GM19468 (cell line): ENCODE data around the gene ACACA.
"Not testable (repeated sequence)": the region's sequence is repeated elsewhere in the genome, so short reads cannot be mapped to it uniquely, and the experiment has no call there.

Experiments used
- ATAC-seq: cut with Tn5 transposase; IDR thresholded peaks from one replicate; pipeline ENCODE4 v1.9.1; 2021; ENCODE audit warnings: mild to moderate bottlenecking, moderate library complexity, moderate number of reproducible peaks; ENCODE audit not compliant: unreplicated experiment; ENCODE audit errors: extremely low read depth

Gene ACACA

DNA sequence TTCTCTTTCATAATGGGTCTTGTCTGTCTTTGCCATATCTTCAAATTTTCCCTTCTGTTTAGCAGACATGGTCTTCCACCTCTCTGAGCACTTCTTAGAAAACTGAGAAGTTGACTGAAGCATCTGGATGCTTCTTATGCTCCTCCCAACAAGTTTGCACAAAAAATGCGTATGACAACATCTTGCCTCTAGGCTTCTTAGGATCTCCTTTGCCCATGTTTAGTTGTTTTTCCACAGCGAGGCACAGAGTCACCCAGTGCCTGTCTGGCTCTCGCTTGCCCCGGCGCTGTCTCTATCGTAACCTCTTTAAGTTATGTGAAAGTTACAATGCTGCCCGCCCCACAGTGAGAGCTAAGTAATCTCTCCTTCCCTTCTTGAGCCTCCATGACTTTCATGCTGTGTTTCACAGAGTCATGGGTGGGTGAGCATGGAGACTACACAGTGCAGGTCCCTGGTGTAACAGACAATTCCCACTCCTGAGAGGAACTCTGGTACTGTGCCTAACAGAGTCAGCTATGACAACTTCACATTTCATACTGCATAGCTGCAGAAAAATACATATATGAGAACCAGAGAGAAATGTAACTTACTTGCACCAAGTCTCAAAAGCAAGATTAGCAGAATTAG, 262.4 kb downstream of the ACACA start:
- ATAC-seq, result no peak

DNA sequence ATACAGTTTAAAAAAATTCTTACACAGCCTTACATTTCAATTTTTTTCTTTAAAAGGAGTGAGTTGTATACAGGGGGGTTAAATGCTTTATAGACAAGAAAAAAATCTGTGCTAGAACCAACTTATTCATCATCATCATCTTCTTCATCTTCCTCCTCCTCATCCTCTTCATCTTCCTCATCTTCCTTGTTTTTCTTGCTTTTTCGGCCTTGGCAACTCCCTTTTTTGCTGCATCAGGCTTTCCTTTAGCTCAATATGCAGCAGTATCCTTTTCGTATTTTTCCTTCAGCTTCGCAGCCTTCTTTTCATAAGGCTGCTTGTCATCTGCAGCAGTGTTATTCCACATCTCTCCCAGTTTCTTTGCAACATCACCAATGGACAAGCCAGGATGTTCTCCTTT, 263.1 kb downstream of the ACACA start:
- ATAC-seq, result not testable (repeated sequence)

DNA sequence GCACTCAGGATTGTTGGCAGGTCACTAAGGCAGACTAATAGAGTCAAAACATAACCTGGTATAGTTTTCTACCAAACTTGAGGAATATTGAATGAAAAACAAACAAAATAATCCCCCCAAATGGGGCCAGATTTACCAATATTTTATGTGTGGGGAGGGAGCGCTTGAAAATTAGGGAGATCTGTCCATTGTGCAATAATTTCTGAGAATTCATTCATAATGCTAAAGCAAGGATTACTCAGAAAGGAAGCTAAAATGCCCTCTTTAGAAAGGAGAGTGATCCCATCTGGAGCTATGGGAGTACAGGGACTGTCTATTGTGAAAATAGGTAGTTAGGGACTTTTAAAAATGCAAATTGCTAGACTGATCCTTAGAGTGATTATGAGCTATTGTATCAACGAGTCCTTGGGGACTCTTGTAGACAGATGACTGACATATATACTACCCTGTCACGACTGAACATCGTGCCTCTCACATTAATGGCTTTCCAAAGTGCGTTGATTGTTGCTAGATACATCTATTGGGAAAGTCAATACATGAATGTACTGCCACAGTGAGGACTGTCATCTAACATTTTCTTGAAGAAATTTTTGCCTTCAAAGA, 264.2 kb downstream of the ACACA start:
- ATAC-seq, result no peak

DNA sequence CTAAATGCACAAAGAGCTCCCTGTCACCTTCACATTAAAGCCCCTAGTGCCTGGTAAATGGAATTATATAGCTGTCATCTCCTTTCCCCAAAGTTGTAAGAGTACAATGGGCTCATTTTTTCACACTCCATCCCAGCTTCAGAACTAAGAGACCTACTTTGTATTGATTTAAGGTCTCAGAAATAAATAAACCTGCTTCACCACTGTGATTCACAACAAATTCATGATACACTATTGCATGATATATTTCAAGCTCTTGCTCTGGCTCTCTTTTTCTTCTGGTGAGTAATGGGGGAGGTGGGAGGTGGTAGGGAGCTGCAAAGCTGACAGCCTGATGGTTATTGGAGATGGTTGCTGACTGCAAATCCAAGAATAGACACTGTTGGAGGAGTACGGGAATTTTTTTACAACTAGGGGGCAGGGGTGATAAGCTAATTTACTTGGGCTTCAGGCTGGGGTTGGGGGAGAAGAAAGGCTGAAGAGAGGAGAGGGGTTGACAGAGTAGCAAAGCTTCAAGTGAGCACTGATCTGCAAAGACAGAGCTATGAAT, 268.0 kb downstream of the ACACA start:
- no peak for ATAC-seq

DNA sequence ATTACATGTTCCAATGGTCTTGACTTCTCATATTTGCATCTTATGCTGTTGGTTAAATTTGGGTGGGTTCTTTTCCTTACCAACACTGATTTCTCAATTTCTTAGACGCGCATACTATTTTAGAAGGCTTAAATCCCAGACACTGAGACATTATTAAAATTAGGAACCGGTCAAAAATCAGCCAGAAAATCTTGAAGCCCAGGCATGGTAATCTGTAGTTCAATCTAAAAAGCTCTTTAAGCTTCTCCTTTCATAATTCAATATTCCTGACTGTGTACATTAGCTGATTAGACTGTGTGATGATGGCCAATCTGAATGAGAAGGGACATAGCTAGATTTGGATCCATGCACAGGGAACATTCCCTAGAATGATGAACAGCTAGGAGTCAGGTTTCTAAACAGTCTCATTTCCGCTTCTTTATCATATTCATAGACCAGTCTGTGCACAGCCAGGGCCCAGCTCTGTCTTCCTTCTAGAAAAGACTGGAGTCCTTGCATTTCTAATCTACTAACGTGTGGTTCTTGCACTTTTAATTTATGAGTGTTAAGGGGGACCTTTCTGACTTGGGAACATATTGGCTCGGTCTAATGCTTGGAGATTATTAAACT, 268.6 kb downstream of the ACACA start:
- no peak for ATAC-seq

DNA sequence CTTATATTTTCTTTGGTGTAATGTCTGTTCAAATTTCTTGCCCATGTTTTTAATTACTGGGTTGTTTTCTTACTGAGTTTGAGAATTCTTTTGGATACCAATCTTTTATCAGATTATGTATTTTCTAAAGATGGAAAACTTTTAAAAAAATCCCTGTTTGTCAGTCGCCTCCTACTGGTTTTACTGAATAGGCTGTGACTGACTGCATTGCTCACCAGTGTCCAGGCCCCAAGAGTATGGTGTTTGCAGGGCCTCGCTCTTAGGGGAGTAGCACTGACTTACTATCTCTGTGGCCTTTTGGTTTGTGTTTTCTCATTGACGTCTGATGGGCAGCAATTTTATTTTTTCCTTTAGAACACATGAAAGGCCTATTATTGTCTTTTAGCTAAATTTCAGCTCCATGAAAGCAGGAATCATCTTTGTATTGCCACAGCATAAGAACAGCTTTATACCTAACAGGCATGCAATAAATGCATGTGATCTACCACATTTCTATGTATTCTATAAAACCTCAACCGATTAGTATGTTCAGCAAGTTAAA, 269.5 kb downstream of the ACACA start:
- ATAC-seq, result no peak

DNA sequence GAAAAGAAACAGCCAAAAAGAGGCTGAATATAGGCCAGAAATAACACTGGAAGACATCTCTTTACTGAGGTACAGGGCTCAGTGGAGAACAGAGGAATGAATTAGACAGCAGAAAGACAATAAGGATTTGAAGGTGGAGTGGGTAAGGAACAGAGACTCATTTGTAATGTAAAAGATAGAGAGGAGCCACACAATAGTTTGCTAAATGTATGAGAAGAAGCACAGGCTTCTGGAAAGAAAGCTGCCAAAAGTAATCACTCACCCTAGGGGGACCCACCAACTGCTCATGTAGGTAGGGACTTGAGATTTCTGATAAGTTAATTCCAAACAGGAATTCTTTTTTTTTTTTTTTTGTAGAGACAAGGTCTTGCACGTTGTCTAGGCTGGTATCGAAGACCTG, 271.1 kb downstream of the ACACA start:
- ATAC-seq, result no peak

DNA sequence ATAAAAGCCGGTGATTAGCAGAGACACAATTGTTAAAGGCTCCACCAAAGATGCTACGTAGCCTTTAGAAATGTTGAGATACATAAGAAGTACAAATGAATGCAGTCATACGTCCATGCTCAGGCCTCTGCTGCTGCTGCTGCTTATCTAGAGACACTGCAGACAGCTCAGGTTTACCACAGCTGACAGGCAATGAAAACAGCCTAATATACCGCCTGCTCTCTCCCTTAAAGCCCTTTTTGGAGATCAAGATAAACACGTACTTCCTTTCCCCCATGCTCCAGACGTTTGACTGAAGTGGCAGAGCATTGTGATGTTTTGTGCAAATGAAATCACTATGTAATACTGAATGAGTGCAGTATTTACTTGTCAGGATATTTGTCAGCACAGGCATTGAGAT, 272.6 kb downstream of the ACACA start:
- no peak for ATAC-seq

DNA sequence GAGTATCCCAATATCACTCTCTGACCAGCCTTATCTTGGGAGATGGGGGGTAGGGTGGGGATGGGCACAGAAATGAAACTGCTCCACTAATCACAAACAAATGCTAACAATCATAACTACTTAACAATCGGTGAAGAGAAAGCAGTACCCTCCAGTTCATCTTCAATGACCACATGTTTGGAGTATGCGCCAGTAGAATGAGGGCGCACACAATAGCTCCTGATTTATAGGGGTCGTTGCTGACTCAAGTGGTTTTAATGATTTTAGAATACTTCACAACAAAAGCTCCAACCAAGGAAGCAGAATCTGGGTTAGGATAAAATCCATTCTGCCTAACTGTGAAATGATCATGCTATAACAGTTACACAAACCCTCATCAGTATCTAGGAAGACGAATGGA, 273.5 kb downstream of the ACACA start:
- ATAC-seq, result no peak

DNA sequence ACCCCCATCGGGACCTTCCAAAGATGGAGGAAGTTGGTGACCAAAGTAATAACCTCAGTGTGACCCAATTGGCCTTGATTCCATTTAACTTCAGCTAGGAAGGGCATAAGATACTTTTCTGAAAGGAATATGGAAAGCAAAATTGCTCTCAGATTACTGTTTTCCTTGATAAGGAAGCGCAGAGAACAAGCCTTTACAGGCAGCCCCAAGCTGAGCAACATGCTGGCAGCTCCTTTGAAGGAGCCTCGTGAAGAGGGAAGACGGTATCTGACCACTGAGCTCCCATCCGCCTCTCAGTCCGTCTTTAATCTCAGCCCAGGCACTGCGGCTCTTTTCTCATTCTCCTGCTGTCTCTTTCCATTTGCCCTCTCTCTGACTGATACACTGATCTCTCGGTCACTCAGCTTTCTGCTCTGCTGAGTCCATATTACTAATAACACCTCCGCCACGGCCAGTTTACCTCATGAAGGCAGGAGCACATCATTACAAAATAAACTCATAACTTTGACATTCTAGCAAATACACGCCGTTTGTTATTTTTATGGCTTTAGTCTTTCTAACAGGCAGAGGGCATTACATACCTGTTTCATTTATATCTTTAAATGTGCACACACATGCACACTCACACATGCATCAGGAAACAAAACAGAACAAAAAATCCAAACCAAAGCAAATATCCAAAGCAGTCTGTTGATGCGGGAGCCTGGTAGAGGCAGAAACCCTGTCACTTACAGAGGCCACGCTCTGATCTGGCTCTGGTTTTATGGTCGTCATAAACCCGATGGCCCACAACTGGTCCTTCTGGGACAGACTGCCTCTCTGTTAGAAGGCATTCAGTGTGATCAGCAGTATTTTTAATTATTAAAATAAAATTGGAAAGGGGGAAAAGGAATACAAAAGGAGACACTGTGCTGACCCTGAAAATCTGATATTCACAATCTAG, 274.7 kb downstream of the ACACA start:
- ATAC-seq, result no peak

DNA sequence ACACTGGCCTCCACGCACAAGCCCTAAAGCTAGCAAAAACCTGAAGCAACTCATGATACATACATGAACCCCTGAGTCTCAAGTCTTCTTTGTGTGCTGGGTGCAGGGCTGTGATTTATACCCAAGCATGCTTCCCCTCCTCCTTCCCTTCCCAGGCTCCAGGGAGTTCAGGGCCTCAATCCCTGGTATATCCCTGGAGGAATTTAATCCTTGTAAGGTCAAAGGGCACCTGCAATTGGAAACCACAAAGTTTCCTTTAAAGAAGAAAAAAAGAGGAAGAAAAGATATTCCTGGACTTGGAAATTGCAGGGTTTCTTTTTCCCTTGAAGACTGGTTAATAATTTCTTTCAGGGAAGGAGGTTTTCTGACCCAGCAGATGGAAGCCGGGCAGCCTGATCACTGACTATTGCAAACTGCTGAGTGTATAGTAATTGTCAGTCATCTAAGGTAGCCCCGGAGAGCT, 275.6 kb downstream of the ACACA start:
- ATAC-seq, result no peak

DNA sequence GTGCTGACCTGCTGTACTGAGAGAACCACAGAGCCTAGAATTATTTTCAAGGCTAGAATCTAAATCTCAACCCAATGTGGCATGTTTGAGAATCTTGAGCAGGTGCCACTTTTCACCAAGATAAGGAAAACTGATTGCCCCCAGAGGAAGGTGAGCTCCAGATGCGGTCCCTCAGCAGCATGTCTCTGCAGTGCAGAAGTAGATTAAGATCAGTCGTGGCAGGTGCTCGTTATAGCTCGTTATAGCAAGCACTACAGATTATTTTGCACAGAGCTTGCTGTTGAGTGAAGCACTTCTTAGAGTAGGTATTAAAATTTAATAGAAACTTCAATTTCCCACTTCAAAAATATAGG, 281.8 kb downstream of the ACACA start:
- no peak for ATAC-seq

DNA sequence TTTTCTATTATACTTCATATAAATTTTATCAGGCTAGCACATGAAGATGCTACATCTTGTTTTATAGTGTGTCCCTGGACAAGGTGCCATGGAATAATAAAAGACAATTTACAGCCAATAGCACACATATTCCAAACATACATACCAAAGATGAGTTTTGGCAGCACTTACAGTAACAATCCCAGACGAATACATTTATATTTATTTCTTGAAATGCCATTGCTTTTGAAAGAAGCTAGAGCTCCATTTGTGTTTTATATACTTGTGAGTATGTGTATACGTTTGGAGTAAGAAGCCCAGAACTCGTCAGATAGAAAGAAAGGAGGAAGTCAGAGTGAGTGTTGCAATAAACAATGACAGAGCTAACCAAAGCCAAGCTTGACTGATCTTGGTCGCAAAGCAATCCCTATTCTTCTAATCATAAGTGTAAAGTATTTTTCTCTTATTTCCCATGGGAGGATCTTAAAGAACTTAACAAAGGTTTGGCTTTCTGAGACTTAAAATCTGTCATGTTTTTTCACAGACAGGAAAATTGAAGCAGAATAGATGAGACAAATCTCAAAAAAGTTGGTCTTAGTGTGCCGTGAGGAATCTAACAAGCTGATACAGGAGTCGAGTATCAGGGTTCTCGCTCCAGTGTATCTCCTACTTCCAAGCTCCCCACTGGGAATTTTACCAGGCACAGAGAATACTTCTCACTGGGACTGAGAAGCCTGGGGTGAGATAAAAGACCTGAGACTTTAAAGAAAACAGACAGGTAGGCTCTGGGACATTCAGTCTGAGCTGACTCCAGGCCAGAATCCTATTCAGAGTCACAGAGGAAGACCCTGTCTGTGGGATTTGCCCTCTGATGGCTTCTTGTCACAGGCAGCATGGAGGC, 282.5 kb downstream of the ACACA start:
- ATAC-seq, result no peak

DNA sequence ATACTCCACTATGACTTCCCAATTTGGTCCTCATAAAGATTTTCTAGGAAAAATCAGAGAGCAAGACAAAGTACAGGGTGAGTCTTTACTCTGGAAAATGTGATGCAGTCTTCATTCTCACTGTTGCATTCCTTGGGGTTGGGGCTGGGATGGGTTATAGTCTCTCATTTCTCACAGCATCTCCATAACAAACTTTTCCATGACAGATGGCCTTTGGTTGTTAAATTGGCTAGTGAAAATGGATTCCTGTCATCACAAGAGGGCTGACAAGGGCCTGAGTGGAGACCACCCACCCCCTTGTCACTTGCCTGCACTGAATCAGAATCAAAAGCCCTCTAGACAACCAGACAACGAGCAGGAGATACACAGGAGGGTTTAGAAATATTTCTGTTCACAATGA, 283.2 kb downstream of the ACACA start:
- ATAC-seq, result no peak

DNA sequence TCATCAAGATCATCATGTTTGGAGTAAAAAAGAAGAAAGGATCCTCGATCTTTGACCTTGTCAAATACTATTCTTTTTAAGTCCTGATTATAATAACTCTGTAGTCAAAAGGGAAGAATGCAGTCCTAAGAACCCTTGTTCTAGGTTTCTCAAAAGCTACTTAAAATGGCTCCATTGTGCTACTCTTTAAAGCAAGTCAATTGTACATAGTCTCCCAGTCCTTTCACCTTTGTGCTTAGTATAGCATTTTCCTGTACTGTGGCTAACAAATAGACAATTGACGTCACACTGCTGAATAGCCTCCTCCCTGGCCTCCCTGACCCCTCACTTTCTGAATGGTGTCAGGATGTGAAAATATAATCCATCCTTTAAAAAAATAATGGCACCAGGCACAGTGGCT, 285.0 kb downstream of the ACACA start:
- ATAC-seq, result no peak

DNA sequence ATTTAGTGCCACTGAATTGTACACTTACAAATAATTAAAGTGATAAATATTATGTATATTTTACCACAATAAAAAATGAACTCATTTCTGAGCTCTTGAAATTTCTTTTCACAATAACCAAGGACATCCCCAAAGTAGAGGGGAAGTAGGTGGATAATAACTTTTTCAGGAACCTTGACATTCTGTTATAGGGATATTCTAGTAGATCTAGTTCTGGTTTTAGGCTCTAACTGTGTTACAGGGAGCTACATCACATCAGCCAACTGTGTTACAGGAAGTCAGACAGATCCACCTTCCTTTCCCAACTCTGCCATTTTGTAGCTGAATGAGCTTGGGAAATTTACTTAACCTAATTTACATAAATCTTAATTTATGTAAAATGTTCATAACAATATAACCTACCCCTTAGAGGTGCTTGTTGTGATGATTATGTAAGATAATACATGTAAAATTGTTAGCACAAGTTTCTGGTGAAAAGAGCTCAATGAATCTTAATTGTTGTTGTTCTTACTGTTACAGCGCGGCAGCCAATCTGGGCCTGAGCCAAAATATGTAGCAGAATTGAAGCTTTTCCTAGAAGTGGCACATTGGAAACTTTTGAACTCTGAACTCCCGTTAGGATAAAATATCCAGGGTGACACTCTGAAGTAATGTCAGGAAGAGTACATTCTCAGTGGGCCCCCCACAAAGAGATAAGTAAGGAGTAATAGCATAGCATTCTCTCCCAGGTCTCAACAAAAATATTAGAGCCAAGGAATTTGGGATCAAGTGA, 288.1 kb downstream of the ACACA start:
- ATAC-seq, result no peak

DNA sequence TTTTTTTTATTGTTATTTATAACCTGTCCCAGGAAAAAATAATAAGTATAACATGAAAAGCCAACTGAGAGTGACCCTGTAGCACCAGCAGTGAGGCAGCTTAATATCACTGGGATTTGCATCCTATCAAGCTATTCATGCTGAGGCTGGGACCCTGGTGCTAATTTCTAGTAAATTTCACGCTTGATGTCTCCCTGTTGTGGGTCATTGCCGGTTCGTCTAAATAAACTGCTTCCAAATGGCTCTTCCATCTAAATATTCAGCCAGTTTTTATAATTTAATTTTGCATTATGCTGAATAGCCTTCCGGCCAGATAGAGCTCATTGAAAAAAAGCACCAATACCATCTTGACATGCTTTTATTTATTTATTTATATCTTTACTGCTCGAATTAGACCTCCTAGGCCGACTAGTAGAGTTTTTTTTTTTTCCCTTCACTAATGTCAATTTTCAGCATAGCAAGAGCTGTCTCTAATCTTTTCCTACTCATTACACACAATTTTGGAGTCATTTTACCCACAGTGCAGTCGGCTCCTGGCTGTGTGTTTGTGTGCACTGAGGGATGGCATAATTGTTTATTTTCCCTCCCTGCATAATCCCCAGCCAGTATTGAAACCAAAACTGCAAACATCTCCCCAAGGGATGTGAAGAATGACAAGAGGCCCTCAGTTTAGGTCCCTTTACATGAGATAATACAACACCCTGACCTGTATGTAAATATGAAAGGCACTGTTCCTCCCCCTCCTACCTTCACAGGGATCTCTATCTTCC, 289.1 kb downstream of the ACACA start:
- ATAC-seq, result no peak

DNA sequence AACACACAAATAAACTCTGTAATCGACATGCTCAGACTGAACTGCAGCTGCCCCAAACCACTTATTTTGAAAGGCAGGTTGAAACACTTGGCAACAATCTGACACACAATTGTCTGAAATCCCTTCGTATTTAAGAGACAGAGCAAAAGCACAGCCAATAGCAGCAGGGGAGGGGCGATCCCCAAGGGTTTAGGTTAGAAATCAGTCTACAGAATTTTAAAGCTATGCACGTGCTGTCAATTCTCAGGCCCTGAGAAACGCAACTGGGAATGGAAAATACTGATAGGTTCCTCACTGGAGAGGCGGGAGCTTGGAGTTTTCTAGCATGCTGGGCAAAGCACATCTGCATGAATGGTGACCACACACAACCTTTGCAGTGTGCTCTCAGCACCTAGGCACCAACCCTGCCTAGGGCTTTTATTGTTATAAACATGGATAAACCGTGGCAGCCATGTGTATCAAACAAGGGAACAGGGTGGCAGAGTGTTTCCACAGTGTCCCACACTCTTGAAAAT, 289.9 kb downstream of the ACACA start:
- no peak for ATAC-seq
